ENCODE measurements around the gene TMCO6.
A peak's percentile ranks its signal among the peaks of the same experiment; 100 is the strongest.
"Not testable (repeated sequence)": the region's sequence is repeated elsewhere in the genome, so short reads cannot be mapped to it uniquely, and the experiment has no call there.

The TMCO6 gene

DNA sequence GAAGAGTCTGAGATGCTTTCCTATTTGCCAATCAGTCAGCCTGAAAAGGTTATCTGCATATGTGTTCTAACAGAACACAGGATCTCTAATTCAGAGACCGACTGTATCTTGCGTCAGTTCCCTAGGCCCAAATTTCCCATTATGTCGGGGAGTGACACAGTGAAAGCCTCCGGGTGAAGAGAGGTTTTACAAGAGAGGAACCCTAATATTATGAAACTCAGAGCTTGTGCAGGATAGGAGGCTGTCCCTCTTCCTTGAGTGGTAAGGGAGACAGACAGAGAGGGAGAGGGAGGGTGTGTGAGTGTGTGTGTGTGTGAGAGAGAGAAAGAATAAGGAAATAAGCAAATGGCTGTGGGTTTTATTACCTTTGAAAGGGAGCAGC lies 8.2 kb upstream of the TMCO6 start:
- peaks cover 42% of the 10 kb centered on the region for H3K27me3 ChIP-seq (ENCODE audit: control insufficient read depth, insufficient read depth, low read length)
- no peak overlapping the region for H3K27ac ChIP-seq (ENCODE audit: low read length)
- H3K9ac ChIP-seq (ENCODE audit: low read length): no peak overlapping the region
- no peak overlapping the region for H3K4me3 ChIP-seq (ENCODE audit: low read length)
- H3K36me3 ChIP-seq (ENCODE audit: control insufficient read depth, low read depth, low read length): no peaks in the 10 kb centered on the region
- H3K9me3 ChIP-seq (ENCODE audit: control insufficient read depth, low read depth, low read length): peaks cover 5% of the 10 kb centered on the region
- no peaks in the 10 kb centered on the region for H3K4me1 ChIP-seq (ENCODE audit: control insufficient read depth, low read depth, low read length)

GRCh38 chr5:140631831-140632365 lies 7.4 kb upstream of the TMCO6 start:
- Histone ChIP-seq H3K36me3 (ENCODE audit: control insufficient read depth, low read depth, low read length) (no peaks in the 10 kb centered on the region), H3K9me3 (ENCODE audit: control insufficient read depth, low read depth, low read length) (peaks cover 5% of the 10 kb centered on the region), H3K27ac (ENCODE audit: low read length) (no peak overlapping the region), H3K9ac (ENCODE audit: low read length) (no peak overlapping the region), H3K4me1 (ENCODE audit: control insufficient read depth, low read depth, low read length) (no peaks in the 10 kb centered on the region), H3K27me3 (ENCODE audit: control insufficient read depth, insufficient read depth, low read length) (peaks cover 42% of the 10 kb centered on the region), H3K4me3 (ENCODE audit: low read length) (peak overlapping the region; percentile 50)

DNA sequence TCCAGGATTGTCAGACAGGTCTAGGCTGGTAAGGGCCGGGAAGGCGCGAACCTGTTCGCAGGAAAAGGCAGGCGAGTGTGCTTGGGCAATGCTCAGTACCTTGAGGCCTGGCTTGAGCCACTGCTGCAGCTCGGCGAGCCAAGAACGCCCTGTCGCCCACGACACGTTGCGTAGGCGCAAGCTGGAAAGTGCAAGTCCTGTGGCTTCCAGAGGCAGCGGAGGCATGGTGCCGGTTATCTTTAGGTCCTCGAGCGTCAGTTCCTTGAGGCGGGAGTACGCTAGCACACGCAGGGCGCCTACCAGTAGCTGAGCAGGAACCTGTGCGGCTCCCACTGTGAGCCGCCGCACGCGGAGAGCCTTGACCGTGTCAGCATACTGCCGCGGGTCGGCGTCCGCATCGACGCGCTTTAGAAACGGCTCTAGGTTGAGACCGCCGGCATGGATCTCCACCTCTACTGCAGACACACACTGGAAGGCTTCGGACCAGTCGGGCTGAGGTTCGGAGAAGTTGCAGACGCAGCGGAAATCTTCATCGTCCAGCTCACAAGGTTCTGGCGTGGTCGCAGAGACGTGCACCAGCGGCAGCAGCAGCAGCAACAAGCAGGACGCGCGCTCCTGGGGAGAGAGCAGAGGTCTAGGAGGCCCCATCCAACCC lies 6.8 kb upstream of the TMCO6 start:
- Histone ChIP-seq H3K9ac (ENCODE audit: low read length) (no peak overlapping the region), H3K27ac (ENCODE audit: low read length) (no peak overlapping the region), H3K4me1 (ENCODE audit: control insufficient read depth, low read depth, low read length) (no peaks in the 10 kb centered on the region), H3K36me3 (ENCODE audit: control insufficient read depth, low read depth, low read length) (no peaks in the 10 kb centered on the region), H3K27me3 (ENCODE audit: control insufficient read depth, insufficient read depth, low read length) (peaks cover 42% of the 10 kb centered on the region), H3K4me3 (ENCODE audit: low read length) (peak overlapping the region; percentile 50), H3K9me3 (ENCODE audit: control insufficient read depth, low read depth, low read length) (peaks cover 5% of the 10 kb centered on the region)

DNA sequence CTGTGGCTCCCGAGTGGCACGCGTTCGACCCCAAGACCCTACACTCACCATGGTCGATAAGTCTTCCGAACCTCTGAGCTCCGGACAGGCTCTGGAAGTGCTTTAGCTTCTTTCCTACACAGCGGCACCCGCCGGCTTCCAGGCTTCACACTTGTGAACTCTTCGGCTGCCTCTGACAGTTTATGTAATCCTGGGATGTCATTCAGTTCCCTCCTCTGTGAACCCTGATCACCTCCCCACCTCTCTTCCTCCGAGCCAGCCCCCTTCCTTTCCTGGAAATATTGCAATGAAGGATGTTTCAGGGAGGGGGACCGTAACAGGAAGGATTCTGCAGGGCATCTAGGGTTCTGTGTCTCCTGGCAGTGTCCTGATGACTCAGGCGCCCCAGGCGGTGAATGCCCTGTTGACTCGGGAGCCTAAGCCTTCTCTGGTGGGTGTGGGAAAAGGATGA lies 6.2 kb upstream of the TMCO6 start, which contains the start of gene CD14:
Gene CD14 (minus strand): TSS at position 155 of the 451 bp plus-strand sequence. CDS start 104 bp downstream, at position 51.
- no peak within 1 kb of the TSS for H3K9ac ChIP-seq (ENCODE audit: low read length)
- H3K27me3 ChIP-seq (ENCODE audit: control insufficient read depth, insufficient read depth, low read length): peaks cover 42% of the 10 kb centered on the region
- no peaks in the 10 kb centered on the region for H3K4me1 ChIP-seq (ENCODE audit: control insufficient read depth, low read depth, low read length)
- no peaks in the 10 kb centered on the region for H3K36me3 ChIP-seq (ENCODE audit: control insufficient read depth, low read depth, low read length)
- H3K9me3 ChIP-seq (ENCODE audit: control insufficient read depth, low read depth, low read length): peaks cover 5% of the 10 kb centered on the region
- H3K27ac ChIP-seq (ENCODE audit: low read length): no peak within 1 kb of the TSS
- H3K4me3 ChIP-seq (ENCODE audit: low read length): peak within 1 kb of the TSS; percentile 50

DNA sequence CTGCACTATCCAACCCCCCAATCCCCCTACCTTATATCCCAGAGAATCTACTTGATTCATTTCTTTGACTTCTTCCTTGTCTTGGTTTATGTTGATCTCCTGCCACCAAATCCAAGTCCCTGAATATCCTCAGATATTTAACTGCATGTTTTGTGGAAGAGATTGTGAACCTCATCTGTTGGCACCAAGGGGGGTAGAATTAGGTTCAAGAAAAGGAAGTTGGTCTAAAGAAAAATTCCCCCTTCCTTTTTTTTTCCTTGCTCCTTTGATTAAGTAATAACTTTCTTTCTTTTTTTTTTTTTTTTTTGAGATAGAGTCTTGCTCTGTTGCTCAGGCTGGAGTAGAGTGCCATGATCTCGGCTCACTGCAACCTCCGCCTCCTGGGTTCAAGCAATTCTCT lies 5.8 kb upstream of the TMCO6 start:
- no peak overlapping the region for H3K4me3 ChIP-seq (ENCODE audit: low read length)
- H3K9me3 ChIP-seq (ENCODE audit: control insufficient read depth, low read depth, low read length): peaks cover 3% of the 10 kb centered on the region
- no peaks in the 10 kb centered on the region for H3K4me1 ChIP-seq (ENCODE audit: control insufficient read depth, low read depth, low read length)
- no peak overlapping the region for H3K9ac ChIP-seq (ENCODE audit: low read length)
- H3K36me3 ChIP-seq (ENCODE audit: control insufficient read depth, low read depth, low read length): no peaks in the 10 kb centered on the region
- H3K27me3 ChIP-seq (ENCODE audit: control insufficient read depth, insufficient read depth, low read length): peaks cover 42% of the 10 kb centered on the region
- H3K27ac ChIP-seq (ENCODE audit: low read length): no peak overlapping the region

- Histone ChIP-seq H3K4me3 (ENCODE audit: low read length) (no peak overlapping the region), H3K4me1 (ENCODE audit: control insufficient read depth, low read depth, low read length) (peaks cover 3% of the 10 kb centered on the region), H3K9me3 (ENCODE audit: control insufficient read depth, low read depth, low read length) (no peaks in the 10 kb centered on the region)
These were observed 5.1 kb upstream of the TMCO6 start for GRCh38 chr5:140634103-140634502.

GRCh38 chr5:140635291-140636257 lies 3.7 kb upstream of the TMCO6 start:
- Histone ChIP-seq H3K4me1 (ENCODE audit: control insufficient read depth, low read depth, low read length) (peaks cover 3% of the 10 kb centered on the region), H3K9me3 (ENCODE audit: control insufficient read depth, low read depth, low read length) (no peaks in the 10 kb centered on the region), H3K36me3 (ENCODE audit: control insufficient read depth, low read depth, low read length) (no peaks in the 10 kb centered on the region), H3K4me3 (ENCODE audit: low read length) (no peak overlapping the region), H3K27ac (ENCODE audit: low read length) (no peak overlapping the region), H3K9ac (ENCODE audit: low read length) (no peak overlapping the region), H3K27me3 (ENCODE audit: control insufficient read depth, insufficient read depth, low read length) (peaks cover 37% of the 10 kb centered on the region)

More at GRCh38 chr5:140634103-140634502, 5.1 kb upstream of the TMCO6 start:
- H3K27ac ChIP-seq (ENCODE audit: low read length): no peak overlapping the region
- no peak overlapping the region for H3K9ac ChIP-seq (ENCODE audit: low read length)
- no peaks in the 10 kb centered on the region for H3K36me3 ChIP-seq (ENCODE audit: control insufficient read depth, low read depth, low read length)
- peaks cover 42% of the 10 kb centered on the region for H3K27me3 ChIP-seq (ENCODE audit: control insufficient read depth, insufficient read depth, low read length)

GRCh38 chr5:140637371-140638100 lies 1.7 kb upstream of the TMCO6 start:
- Histone ChIP-seq H3K9me3 (ENCODE audit: control insufficient read depth, low read depth, low read length) (no peaks in the 10 kb centered on the region), H3K4me1 (ENCODE audit: control insufficient read depth, low read depth, low read length) (peaks cover 3% of the 10 kb centered on the region), H3K4me3 (ENCODE audit: low read length) (no peak overlapping the region), H3K27me3 (ENCODE audit: control insufficient read depth, insufficient read depth, low read length) (peaks cover 17% of the 10 kb centered on the region), H3K9ac (ENCODE audit: low read length) (no peak overlapping the region), H3K36me3 (ENCODE audit: control insufficient read depth, low read depth, low read length) (peaks cover 10% of the 10 kb centered on the region), H3K27ac (ENCODE audit: low read length) (no peak overlapping the region)

GRCh38 chr5:140638898-140639147 lies 428 bp upstream of the TMCO6 start:
- H3K27me3 ChIP-seq (ENCODE audit: control insufficient read depth, insufficient read depth, low read length); H3K27ac ChIP-seq (ENCODE audit: low read length); H3K9ac ChIP-seq (ENCODE audit: low read length); H3K9me3 ChIP-seq (ENCODE audit: control insufficient read depth, low read depth, low read length); H3K4me1 ChIP-seq (ENCODE audit: control insufficient read depth, low read depth, low read length): not testable (repeated sequence)
- Histone ChIP-seq H3K4me3 (ENCODE audit: low read length) (peak overlapping the region; percentile 81), H3K36me3 (ENCODE audit: control insufficient read depth, low read depth, low read length) (peaks cover 21% of the 10 kb centered on the region)

- Histone ChIP-seq H3K4me3 (ENCODE audit: low read length) (no peak overlapping the region), H3K27ac (ENCODE audit: low read length) (no peak overlapping the region), H3K9me3 (ENCODE audit: control insufficient read depth, low read depth, low read length) (no peaks in the 10 kb centered on the region), H3K9ac (ENCODE audit: low read length) (no peak overlapping the region), H3K36me3 (ENCODE audit: control insufficient read depth, low read depth, low read length) (peaks cover 41% of the 10 kb centered on the region), H3K27me3 (ENCODE audit: control insufficient read depth, insufficient read depth, low read length) (no peaks in the 10 kb centered on the region), H3K4me1 (ENCODE audit: control insufficient read depth, low read depth, low read length) (peaks cover 3% of the 10 kb centered on the region)
These were observed 2.5 kb downstream of the TMCO6 start for GRCh38 chr5:140641716-140642115.

DNA sequence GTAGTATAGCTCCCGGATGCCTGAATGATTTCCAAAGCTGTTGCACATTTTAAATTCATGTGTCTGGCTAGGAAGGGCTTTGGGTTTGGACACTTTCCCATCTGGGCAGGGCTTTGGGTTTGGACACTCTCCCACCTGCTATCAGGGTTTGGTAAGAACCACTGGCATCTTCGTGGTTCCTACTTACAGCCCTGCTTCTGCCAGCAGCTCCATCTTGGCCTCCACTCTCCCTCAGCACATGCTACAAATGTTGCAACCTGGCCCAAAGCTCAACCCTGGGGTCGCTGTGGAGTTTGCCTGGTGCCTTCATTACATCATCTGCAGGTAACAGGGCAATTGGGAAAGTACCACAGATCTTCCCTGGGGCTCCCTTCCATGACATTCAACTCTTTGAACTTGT lies 3.5 kb downstream of the TMCO6 start:
- Histone ChIP-seq H3K27ac (ENCODE audit: low read length) (no peak overlapping the region), H3K9me3 (ENCODE audit: control insufficient read depth, low read depth, low read length) (no peaks in the 10 kb centered on the region), H3K36me3 (ENCODE audit: control insufficient read depth, low read depth, low read length) (peaks cover 41% of the 10 kb centered on the region), H3K4me3 (ENCODE audit: low read length) (no peak overlapping the region), H3K9ac (ENCODE audit: low read length) (no peak overlapping the region), H3K4me1 (ENCODE audit: control insufficient read depth, low read depth, low read length) (peaks cover 3% of the 10 kb centered on the region), H3K27me3 (ENCODE audit: control insufficient read depth, insufficient read depth, low read length) (no peaks in the 10 kb centered on the region)

Measured in iPS-18a (cell line).